ENCODE measurements around the gene WDR54. TPM values are rescaled to one million over a fixed set of nuclear protein-coding genes. Genes with fewer than 3 reads are reported as not detected.

The WDR54 gene
- total and polyA plus RNA-seq, 2 donors: 32.5 to 35.6 TPM

GRCh38 chr2:74429487-74430451 lies 8.2 kb downstream of the WDR54 start:
- no peak overlapping the region for H3K4me3 ChIP-seq (ENCODE audit: low read length in 2 of 2)
- no peak for DNase-seq (ENCODE audit: low read depth in 6 of 9, low spot score in 9 of 9)
- no peaks in the 10 kb centered on the region for H3K4me1 ChIP-seq (ENCODE audit: control insufficient read depth in 2 of 2, insufficient read depth in 2 of 2, low read length in 2 of 2)
- H3K27ac ChIP-seq (ENCODE audit: low read depth in 1 of 2, low read length in 1 of 2): no peak overlapping the region
- 97% methylated on average over 18 of the region's 18 CpGs for WGBS
- H3K36me3 ChIP-seq (ENCODE audit: control insufficient read depth in 2 of 2, insufficient read depth in 2 of 2, low read length in 1 of 2): peaks cover 15 to 18% of the 10 kb centered on the region in 2 donors
- no peaks in the 10 kb centered on the region for H3K9me3 ChIP-seq (ENCODE audit: control insufficient read depth in 2 of 2, insufficient read depth in 1 of 2, low read length in 1 of 2)
- no peaks in the 10 kb centered on the region for H3K27me3 ChIP-seq (ENCODE audit: control insufficient read depth in 2 of 2, insufficient read depth in 1 of 2, low read length in 1 of 2)

GRCh38 chr2:74430502-74430901 lies 9.0 kb downstream of the WDR54 start:
- Histone ChIP-seq H3K4me3 (ENCODE audit: low read length in 2 of 2) (no peak overlapping the region), H3K4me1 (ENCODE audit: control insufficient read depth in 2 of 2, insufficient read depth in 2 of 2, low read length in 2 of 2) (no peaks in the 10 kb centered on the region), H3K27ac (ENCODE audit: low read depth in 1 of 2, low read length in 1 of 2) (no peak overlapping the region), H3K9me3 (ENCODE audit: control insufficient read depth in 2 of 2, insufficient read depth in 1 of 2, low read length in 1 of 2) (no peaks in the 10 kb centered on the region), H3K27me3 (ENCODE audit: control insufficient read depth in 2 of 2, insufficient read depth in 1 of 2, low read length in 1 of 2) (no peaks in the 10 kb centered on the region), H3K36me3 (ENCODE audit: control insufficient read depth in 2 of 2, insufficient read depth in 2 of 2, low read length in 1 of 2) (peaks cover 11 to 12% of the 10 kb centered on the region in 2 donors)
- WGBS: 92% methylated on average over 11 of the region's 11 CpGs
- DNase-seq (ENCODE audit: low read depth in 6 of 9, low spot score in 9 of 9): no peak

GRCh38 chr2:74436111-74436805 lies 14.7 kb downstream of the WDR54 start:
- no peaks in the 10 kb centered on the region for H3K9me3 ChIP-seq (ENCODE audit: control insufficient read depth in 2 of 2, insufficient read depth in 1 of 2, low read length in 1 of 2)
- 97% methylated on average over 43 of the region's 43 CpGs for WGBS
- H3K27ac ChIP-seq (ENCODE audit: low read depth in 1 of 2, low read length in 1 of 2): no peak overlapping the region
- peaks cover 4 to 21% of the 10 kb centered on the region in 2 donors for H3K4me1 ChIP-seq (ENCODE audit: control insufficient read depth in 2 of 2, insufficient read depth in 2 of 2, low read length in 2 of 2)
- peaks cover 6 to 22% of the 10 kb centered on the region in 2 donors for H3K27me3 ChIP-seq (ENCODE audit: control insufficient read depth in 2 of 2, insufficient read depth in 1 of 2, low read length in 1 of 2)
- no peaks in the 10 kb centered on the region for H3K36me3 ChIP-seq (ENCODE audit: control insufficient read depth in 2 of 2, insufficient read depth in 2 of 2, low read length in 1 of 2)
- DNase-seq (ENCODE audit: low read depth in 6 of 9, low spot score in 9 of 9): no peak
- no peak overlapping the region for H3K4me3 ChIP-seq (ENCODE audit: low read length in 2 of 2)

- Histone ChIP-seq H3K36me3 (ENCODE audit: control insufficient read depth in 2 of 2, insufficient read depth in 2 of 2, low read length in 1 of 2) (no peaks in the 10 kb centered on the region), H3K4me3 (ENCODE audit: low read length in 2 of 2) (no peak overlapping the region), H3K9me3 (ENCODE audit: control insufficient read depth in 2 of 2, insufficient read depth in 1 of 2, low read length in 1 of 2) (peaks cover 0 to 5% of the 10 kb centered on the region in 2 donors), H3K27ac (ENCODE audit: low read depth in 1 of 2, low read length in 1 of 2) (no peak overlapping the region), H3K4me1 (ENCODE audit: control insufficient read depth in 2 of 2, insufficient read depth in 2 of 2, low read length in 2 of 2) (peaks cover 4 to 26% of the 10 kb centered on the region in 2 donors), H3K27me3 (ENCODE audit: control insufficient read depth in 2 of 2, insufficient read depth in 1 of 2, low read length in 1 of 2) (peaks cover 12 to 30% of the 10 kb centered on the region in 2 donors)
- 91% methylated on average over 6 of the region's 6 CpGs for WGBS
- DNase-seq (ENCODE audit: low read depth in 6 of 9, low spot score in 9 of 9): no peak
These were observed 15.5 kb downstream of the WDR54 start for GRCh38 chr2:74436848-74437695.

GRCh38 chr2:74438248-74438647 lies 16.7 kb downstream of the WDR54 start:
- WGBS: 100% methylated on average over 1 of the region's 1 CpG
- Histone ChIP-seq H3K4me1 (ENCODE audit: control insufficient read depth in 2 of 2, insufficient read depth in 2 of 2, low read length in 2 of 2) (peaks cover 4 to 26% of the 10 kb centered on the region in 2 donors), H3K9me3 (ENCODE audit: control insufficient read depth in 2 of 2, insufficient read depth in 1 of 2, low read length in 1 of 2) (peaks cover 0 to 8% of the 10 kb centered on the region in 2 donors), H3K36me3 (ENCODE audit: control insufficient read depth in 2 of 2, insufficient read depth in 2 of 2, low read length in 1 of 2) (no peaks in the 10 kb centered on the region), H3K27me3 (ENCODE audit: control insufficient read depth in 2 of 2, insufficient read depth in 1 of 2, low read length in 1 of 2) (peaks cover 19 to 41% of the 10 kb centered on the region in 2 donors), H3K27ac (ENCODE audit: low read depth in 1 of 2, low read length in 1 of 2) (no peak overlapping the region), H3K4me3 (ENCODE audit: low read length in 2 of 2) (no peak overlapping the region)
- DNase-seq (ENCODE audit: low read depth in 6 of 9, low spot score in 9 of 9): no peak

GRCh38 chr2:74439373-74439772 lies 17.8 kb downstream of the WDR54 start:
- Histone ChIP-seq H3K36me3 (ENCODE audit: control insufficient read depth in 2 of 2, insufficient read depth in 2 of 2, low read length in 1 of 2) (no peaks in the 10 kb centered on the region), H3K27ac (ENCODE audit: low read depth in 1 of 2, low read length in 1 of 2) (no peak overlapping the region), H3K9me3 (ENCODE audit: control insufficient read depth in 2 of 2, insufficient read depth in 1 of 2, low read length in 1 of 2) (peaks cover 0 to 8% of the 10 kb centered on the region in 2 donors), H3K4me3 (ENCODE audit: low read length in 2 of 2) (peak overlapping the region in 1 of 2 donors; percentile 45), H3K27me3 (ENCODE audit: control insufficient read depth in 2 of 2, insufficient read depth in 1 of 2, low read length in 1 of 2) (peaks cover 23 to 52% of the 10 kb centered on the region in 2 donors), H3K4me1 (ENCODE audit: control insufficient read depth in 2 of 2, insufficient read depth in 2 of 2, low read length in 2 of 2) (peaks cover 4 to 26% of the 10 kb centered on the region in 2 donors)
- 53% methylated on average over 3 of the region's 3 CpGs for WGBS
- DNase-seq (ENCODE audit: low read depth in 6 of 9, low spot score in 9 of 9): no peak

GRCh38 chr2:74439803-74440377 lies 18.4 kb downstream of the WDR54 start:
- 40% methylated on average over 14 of the region's 14 CpGs for WGBS
- H3K4me1 ChIP-seq (ENCODE audit: control insufficient read depth in 2 of 2, insufficient read depth in 2 of 2, low read length in 2 of 2): peaks cover 4 to 26% of the 10 kb centered on the region in 2 donors
- peak overlapping the region; percentile 35 to 45 for H3K4me3 ChIP-seq (ENCODE audit: low read length in 2 of 2)
- no peak for DNase-seq (ENCODE audit: low read depth in 6 of 9, low spot score in 9 of 9)
- peaks cover 23 to 57% of the 10 kb centered on the region in 2 donors for H3K27me3 ChIP-seq (ENCODE audit: control insufficient read depth in 2 of 2, insufficient read depth in 1 of 2, low read length in 1 of 2)
- H3K9me3 ChIP-seq (ENCODE audit: control insufficient read depth in 2 of 2, insufficient read depth in 1 of 2, low read length in 1 of 2): peaks cover 0 to 8% of the 10 kb centered on the region in 2 donors
- peak overlapping the region in 1 of 2 donors; percentile 56 for H3K27ac ChIP-seq (ENCODE audit: low read depth in 1 of 2, low read length in 1 of 2)
- no peaks in the 10 kb centered on the region for H3K36me3 ChIP-seq (ENCODE audit: control insufficient read depth in 2 of 2, insufficient read depth in 2 of 2, low read length in 1 of 2)

GRCh38 chr2:74440378-74441169 lies 19.0 kb downstream of the WDR54 start:
- Histone ChIP-seq H3K27ac (ENCODE audit: low read depth in 1 of 2, low read length in 1 of 2) (peak overlapping the region; percentile 22 to 73), H3K4me3 (ENCODE audit: low read length in 2 of 2) (peak overlapping the region; percentile 35 to 45), H3K36me3 (ENCODE audit: control insufficient read depth in 2 of 2, insufficient read depth in 2 of 2, low read length in 1 of 2) (no peaks in the 10 kb centered on the region), H3K4me1 (ENCODE audit: control insufficient read depth in 2 of 2, insufficient read depth in 2 of 2, low read length in 2 of 2) (peaks cover 4 to 26% of the 10 kb centered on the region in 2 donors), H3K27me3 (ENCODE audit: control insufficient read depth in 2 of 2, insufficient read depth in 1 of 2, low read length in 1 of 2) (peaks cover 23 to 60% of the 10 kb centered on the region in 2 donors), H3K9me3 (ENCODE audit: control insufficient read depth in 2 of 2, insufficient read depth in 1 of 2, low read length in 1 of 2) (peaks cover 0 to 8% of the 10 kb centered on the region in 2 donors)
- 33% methylated on average over 45 of the region's 45 CpGs for WGBS
- DNase-seq (ENCODE audit: low read depth in 6 of 9, low spot score in 9 of 9): peak in 5 of 9 donors; percentile 42 to 79 (median 56)

Data from thymus (tissue), 11 donors.